K562 (cell line): ENCODE results near the gene ZMYND8. TPM values are rescaled to one million over a fixed set of nuclear protein-coding genes. Genes with fewer than 3 reads are reported as not detected.

ENCODE experiments used
- NR3C1 ChIP-seq: sonication (generic); formaldehyde crosslinking; IDR thresholded peaks from 2 replicates; pipeline ENCODE4 v1.8.1; 2022; ENCODE audit warnings: missing genetic modification reagents
- REST ChIP-seq, 2 experiments: fragments of 450-650 bp; formaldehyde crosslinking in 1 of 2; IDR thresholded peaks; 2 replicates each; pipeline versions ENCODE4 v1.4.0 to v1.6.1; 2014 to 2020; ENCODE audit warnings: mild to moderate bottlenecking in 2 of 2, borderline replicate concordance in 1 of 2, low read depth in 1 of 2
- SMAD4 ChIP-seq: fragments of 250-450 bp; sonication (Bioruptor Pico); conservative IDR thresholded peaks from 2 replicates; pipeline ENCODE4 v1.8.0; 2021; ENCODE audit warnings: inconsistent platforms, mild to moderate bottlenecking, moderate library complexity
- ZFP36 ChIP-seq: fragments of 150-350 bp; IDR thresholded peaks from 2 replicates; pipeline ENCODE4 v1.6.1; 2018; ENCODE audit warnings: low read length, low read depth; ENCODE audit not compliant: partially characterized antibody
- polyA plus RNA-seq, 8 experiments: library from polyadenylated mRNA; depleted of rRNA in 4 of 8; stranded (reverse) in 5 of 8; unstranded in 3 of 8; fragments of >200 nt; fragmentation: Nextera tagmentation in 2 of 8; fragmentation: Illumina TruSeq in 1 of 8; extraction: Ambion mirVana in 2 of 8; extraction: Trizol in 1 of 8; gene quantifications; 2 replicates each; pipeline versions ENCODE4 v1.2.1 to v1.2.3, GENCODE V29; 2011 to 2014; ENCODE audit warnings: inconsistent platforms in 1 of 8, missing spikeins in 1 of 8
- total RNA-seq, 7 experiments: library from RNA; depleted of rRNA in 6 of 7; stranded (reverse); fragments of >200 nt in 6 of 7; fragmentation: Illumina TruSeq in 2 of 7; extraction: Trizol in 2 of 7; gene quantifications; 2 replicates each; pipeline versions ENCODE4 v1.2.1 to v1.2.3, GENCODE V29; 2011 to 2021; ENCODE audit warnings: low replicate concordance in 1 of 7

Gene ZMYND8
- total and polyA plus RNA-seq, 9 of the 15 experiments (the other 6 are each of a cell fraction or from before 2014, with no cell fraction given), result 31.8 to 148 (median 71.9) TPM

- TF ChIP-seq REST (IDR thresholded peaks at IDR 0.05; ENCODE audit: borderline replicate concordance), result peak; percentile 22; the same call in 1 of the 2 replicates
- TF ChIP-seq REST (CRISPR knock-in tag; IDR thresholded peaks at IDR 0.05; ENCODE audit: low read depth), result no peak
- no peak for TF ChIP-seq SMAD4
- TF ChIP-seq ZFP36, result peak; percentile 43
- TF ChIP-seq NR3C1 (CRISPR knock-in tag), result no peak
These were observed 153.5 kb downstream of the ZMYND8 start (continued) for GRCh38 chr20:47202733-47203667.
